ENCODE data around the gene SLC35F4. TPM values are rescaled to one million over a fixed set of nuclear protein-coding genes. Genes with fewer than 3 reads are reported as not detected.

Gene SLC35F4
- total and polyA plus RNA-seq, 2 of the 4 experiments (the other 2 are of a cell fraction) = not detected

DNA sequence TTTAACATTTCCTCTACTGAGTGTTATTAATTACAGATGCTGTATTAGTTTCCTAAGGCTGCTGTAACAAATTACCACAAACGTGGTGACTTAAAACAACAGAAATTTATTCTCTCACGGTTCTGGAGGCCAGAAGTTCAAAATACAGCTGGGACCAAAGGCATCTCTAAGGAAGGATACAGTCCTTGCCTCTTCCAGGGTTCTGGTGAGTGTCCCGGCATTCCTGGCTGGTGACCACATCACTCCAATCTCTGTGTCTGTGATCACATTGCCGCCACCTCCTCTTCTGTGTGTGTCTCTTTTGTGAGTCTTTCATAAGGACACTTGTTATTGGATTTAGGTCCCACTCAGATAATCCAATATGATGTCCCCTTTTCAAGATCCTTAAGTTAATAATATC, 287.1 kb downstream of the SLC35F4 start:
- no TSS peak for BruUV-seq (replicated peaks)
- CTCF ChIA-PET = interaction anchor here (0.6 kb wide), 1 partner anchor 393 kb away, joined by 4 read pairs; no protein-coding TSS in a partner anchor
- no peak overlapping the region for H2AK9ac ChIP-seq (replicated peaks; ENCODE audit: low read depth, low read length, poor library complexity)
- H2BK120ac ChIP-seq (ENCODE audit: low read depth, low read length) = no peak overlapping the region
- no peak overlapping the region for H3K4ac ChIP-seq (ENCODE audit: low read depth, low read length)
- H3K4me1 ChIP-seq (ENCODE audit: control insufficient read depth, insufficient read depth, low read length) = no peaks in the 10 kb centered on the region
- no peak overlapping the region for H3K9ac ChIP-seq (ENCODE audit: low read depth, low read length)
- H3K23ac ChIP-seq (ENCODE audit: low read depth, low read length) = no peak overlapping the region
- no peak overlapping the region for H3K18ac ChIP-seq (ENCODE audit: low read depth, low read length)
- intact Hi-C loops (cut with micrococcal nuclease) (no loop called here), in situ Hi-C loops (cut with MboI; ENCODE audit: low sequenced_read_pairs) (no loop called here), dilution Hi-C loops (cut with HindIII; ENCODE audit: low sequenced_read_pairs, unreplicated experiment) (no loop called here)
- H3K79me1 ChIP-seq (ENCODE audit: low read depth in 1 of 2, low read length in 2 of 2) = no peaks in the 10 kb centered on the region
- no peak overlapping the region for H3K56ac ChIP-seq (ENCODE audit: extremely low read depth, insufficient read depth, low read length)
- H4K8ac ChIP-seq (ENCODE audit: low read depth in 2 of 2, low read length in 2 of 2) = no peak overlapping the region
- H3K36me3 ChIP-seq (ENCODE audit: control insufficient read depth, insufficient read depth, low read length) = no peaks in the 10 kb centered on the region
- no peak overlapping the region for H3K4me3 ChIP-seq (ENCODE audit: insufficient read depth, low read depth, low read length)
- H4K20me1 ChIP-seq (ENCODE audit: insufficient read depth, low read length) = no peaks in the 10 kb centered on the region
- H2BK15ac ChIP-seq (ENCODE audit: low read depth, low read length) = no peak overlapping the region
- H3K14ac ChIP-seq (replicated peaks; ENCODE audit: low read depth, low read length) = no peak overlapping the region
- no peak overlapping the region for H3K27ac ChIP-seq (ENCODE audit: insufficient read depth, low read length)
- H3K4me2 ChIP-seq (ENCODE audit: low read depth, low read length) = no peak overlapping the region
- no peak overlapping the region for H4K91ac ChIP-seq (ENCODE audit: insufficient read depth, low read depth, low read length)
- TF ChIP-seq BHLHE40 (IDR thresholded peaks at IDR 0.05; ENCODE audit: low read depth, low read length) (no peak), SMC3 (IDR thresholded peaks at IDR 0.05; ENCODE audit: low read depth, low read length) (no peak), RAD21 (IDR thresholded peaks at IDR 0.05; ENCODE audit: low read length) (no peak), NFE2L2 (IDR thresholded peaks at IDR 0.05; ENCODE audit: low read depth, low read length) (no peak), FOS (IDR thresholded peaks at IDR 0.05; ENCODE audit: low read depth, low read length) (no peak), CHD1 (IDR thresholded peaks at IDR 0.05; ENCODE audit: low read depth, low read length) (no peak), POLR2A (IDR thresholded peaks at IDR 0.05; ENCODE audit: low read depth, low read length) (no peak), MAZ (IDR thresholded peaks at IDR 0.05; ENCODE audit: borderline replicate concordance, low read depth, low read length) (no peak)
- H2BK20ac ChIP-seq (ENCODE audit: low read depth, low read length) = no peak overlapping the region
- no peak overlapping the region for H2AFZ ChIP-seq (replicated peaks; ENCODE audit: low read length, poor library complexity)
- no peaks in the 10 kb centered on the region for H3K9me1 ChIP-seq (ENCODE audit: insufficient read depth, low read length)
- H3K27me3 ChIP-seq (ENCODE audit: control insufficient read depth, insufficient read depth, low read length) = no peaks in the 10 kb centered on the region
- POLR2A ChIA-PET (ENCODE audit: unreplicated experiment) = no interaction called here
- no peak overlapping the region for H2AK5ac ChIP-seq (ENCODE audit: low read depth, low read length)
- no CpG with 5 or more reads among the region's 4 CpGs for WGBS, 2 experiments (ENCODE audit: extremely low coverage in 2 of 2, insufficient read length in 1 of 2)
- H2BK5ac ChIP-seq (ENCODE audit: low read depth, low read length, poor library complexity, severe bottlenecking) = no peak overlapping the region
- ATAC-seq (ENCODE audit: low read depth) (no peak), DNase-seq (no peak)
- no peak overlapping the region for H4K5ac ChIP-seq (ENCODE audit: low read depth, low read length)
- H3K9me3 ChIP-seq (ENCODE audit: control insufficient read depth, insufficient read depth, low read length) = no peaks in the 10 kb centered on the region; the same call in 1 of the 2 replicates
